ENCODE measurements around the gene PURA.

The PURA gene

DNA sequence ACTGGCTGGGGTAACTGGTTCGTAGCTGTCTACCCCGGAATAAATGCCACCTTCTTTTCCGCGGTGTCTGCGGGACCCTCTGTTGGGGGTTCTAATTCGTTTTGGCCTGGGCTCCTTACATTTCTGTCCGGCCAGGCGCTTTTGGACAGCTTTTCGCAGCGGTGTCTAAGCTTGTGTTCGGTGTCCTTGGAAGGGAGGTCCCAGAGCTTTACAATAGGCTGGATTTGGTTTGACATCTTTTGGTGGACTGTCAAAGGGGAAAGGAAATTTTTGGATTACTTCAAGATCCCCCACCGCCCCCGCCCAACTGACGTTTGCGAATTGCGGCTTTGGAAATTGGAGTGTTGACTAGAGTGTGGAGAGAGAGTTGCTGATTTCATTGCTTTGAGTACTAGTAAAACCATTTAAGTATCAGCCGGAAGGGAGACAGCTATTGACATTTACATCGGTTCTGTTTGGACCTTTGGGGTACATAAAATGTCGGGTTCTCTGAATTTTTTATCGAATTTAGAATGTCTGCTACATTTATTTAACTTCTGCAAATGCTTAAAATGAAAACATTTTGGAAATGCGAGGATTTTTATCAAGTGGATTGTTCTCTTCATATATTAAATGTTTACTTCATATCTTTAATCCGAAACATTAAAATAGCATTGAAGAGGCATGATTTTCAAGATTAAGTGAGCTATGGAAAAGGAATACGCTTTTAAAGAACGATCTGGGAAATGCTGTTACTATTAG lies 4.7 kb upstream of the PURA start (continued):
- TF ChIP-seq GLI2 (tag by site-specific recombination; IDR thresholded peaks at IDR 0.05; ENCODE audit: borderline replicate concordance, low read depth) (no peak), ZNF521 (tag by site-specific recombination; IDR thresholded peaks at IDR 0.05) (no peak), ZNF341 (tag by site-specific recombination; IDR thresholded peaks at IDR 0.05; ENCODE audit: low read depth) (no peak), ZBTB21 (tag by site-specific recombination; IDR thresholded peaks at IDR 0.05) (no peak), GFI1B (tag by site-specific recombination; IDR thresholded peaks at IDR 0.05) (0 out of 2 replicates have a peak, but pooled peaks have one; percentile 40), GLIS2 (tag by site-specific recombination; IDR thresholded peaks at IDR 0.05) (peak; percentile 13; the same call in 1 of the 2 replicates), ZNF560 (tag by site-specific recombination; IDR thresholded peaks at IDR 0.05; ENCODE audit: borderline replicate concordance) (no peak), ZBTB17 (tag by site-specific recombination; IDR thresholded peaks at IDR 0.05) (no peak), PBX3 (CRISPR knock-in tag; IDR thresholded peaks at IDR 0.05) (no peak), ZNF548 (tag by site-specific recombination; IDR thresholded peaks at IDR 0.05) (no peak), ZNF19 (tag by site-specific recombination; IDR thresholded peaks at IDR 0.05; ENCODE audit: low read depth) (no peak), ZNF623 (tag by site-specific recombination; IDR thresholded peaks at IDR 0.05) (no peak), ZNF114 (tag by site-specific recombination; IDR thresholded peaks at IDR 0.05) (no peak), ZNF335 (tag by site-specific recombination; conservative IDR thresholded peaks at IDR 0.05) (peak; percentile 97), ZNF416 (tag by site-specific recombination; IDR thresholded peaks at IDR 0.05) (no peak), REPIN1 (tag by site-specific recombination; IDR thresholded peaks at IDR 0.05; ENCODE audit: low read depth) (no peak), ZNF629 (tag by site-specific recombination; IDR thresholded peaks at IDR 0.05) (peak; percentile 34; the same call in 1 of the 2 replicates)
- TF ChIP-seq, protein P1, sequence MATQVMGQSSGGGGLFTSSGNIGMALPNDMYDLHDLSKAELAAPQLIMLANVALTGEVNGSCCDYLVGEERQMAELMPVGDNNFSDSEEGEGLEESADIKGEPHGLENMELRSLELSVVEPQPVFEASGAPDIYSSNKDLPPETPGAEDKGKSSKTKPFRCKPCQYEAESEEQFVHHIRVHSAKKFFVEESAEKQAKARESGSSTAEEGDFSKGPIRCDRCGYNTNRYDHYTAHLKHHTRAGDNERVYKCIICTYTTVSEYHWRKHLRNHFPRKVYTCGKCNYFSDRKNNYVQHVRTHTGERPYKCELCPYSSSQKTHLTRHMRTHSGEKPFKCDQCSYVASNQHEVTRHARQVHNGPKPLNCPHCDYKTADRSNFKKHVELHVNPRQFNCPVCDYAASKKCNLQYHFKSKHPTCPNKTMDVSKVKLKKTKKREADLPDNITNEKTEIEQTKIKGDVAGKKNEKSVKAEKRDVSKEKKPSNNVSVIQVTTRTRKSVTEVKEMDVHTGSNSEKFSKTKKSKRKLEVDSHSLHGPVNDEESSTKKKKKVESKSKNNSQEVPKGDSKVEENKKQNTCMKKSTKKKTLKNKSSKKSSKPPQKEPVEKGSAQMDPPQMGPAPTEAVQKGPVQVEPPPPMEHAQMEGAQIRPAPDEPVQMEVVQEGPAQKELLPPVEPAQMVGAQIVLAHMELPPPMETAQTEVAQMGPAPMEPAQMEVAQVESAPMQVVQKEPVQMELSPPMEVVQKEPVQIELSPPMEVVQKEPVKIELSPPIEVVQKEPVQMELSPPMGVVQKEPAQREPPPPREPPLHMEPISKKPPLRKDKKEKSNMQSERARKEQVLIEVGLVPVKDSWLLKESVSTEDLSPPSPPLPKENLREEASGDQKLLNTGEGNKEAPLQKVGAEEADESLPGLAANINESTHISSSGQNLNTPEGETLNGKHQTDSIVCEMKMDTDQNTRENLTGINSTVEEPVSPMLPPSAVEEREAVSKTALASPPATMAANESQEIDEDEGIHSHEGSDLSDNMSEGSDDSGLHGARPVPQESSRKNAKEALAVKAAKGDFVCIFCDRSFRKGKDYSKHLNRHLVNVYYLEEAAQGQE (tag by site-specific recombination; IDR thresholded peaks at IDR 0.05): 0 out of 2 replicates have a peak, but pooled peaks have one; percentile 11
- TF ChIP-seq, protein P2, sequence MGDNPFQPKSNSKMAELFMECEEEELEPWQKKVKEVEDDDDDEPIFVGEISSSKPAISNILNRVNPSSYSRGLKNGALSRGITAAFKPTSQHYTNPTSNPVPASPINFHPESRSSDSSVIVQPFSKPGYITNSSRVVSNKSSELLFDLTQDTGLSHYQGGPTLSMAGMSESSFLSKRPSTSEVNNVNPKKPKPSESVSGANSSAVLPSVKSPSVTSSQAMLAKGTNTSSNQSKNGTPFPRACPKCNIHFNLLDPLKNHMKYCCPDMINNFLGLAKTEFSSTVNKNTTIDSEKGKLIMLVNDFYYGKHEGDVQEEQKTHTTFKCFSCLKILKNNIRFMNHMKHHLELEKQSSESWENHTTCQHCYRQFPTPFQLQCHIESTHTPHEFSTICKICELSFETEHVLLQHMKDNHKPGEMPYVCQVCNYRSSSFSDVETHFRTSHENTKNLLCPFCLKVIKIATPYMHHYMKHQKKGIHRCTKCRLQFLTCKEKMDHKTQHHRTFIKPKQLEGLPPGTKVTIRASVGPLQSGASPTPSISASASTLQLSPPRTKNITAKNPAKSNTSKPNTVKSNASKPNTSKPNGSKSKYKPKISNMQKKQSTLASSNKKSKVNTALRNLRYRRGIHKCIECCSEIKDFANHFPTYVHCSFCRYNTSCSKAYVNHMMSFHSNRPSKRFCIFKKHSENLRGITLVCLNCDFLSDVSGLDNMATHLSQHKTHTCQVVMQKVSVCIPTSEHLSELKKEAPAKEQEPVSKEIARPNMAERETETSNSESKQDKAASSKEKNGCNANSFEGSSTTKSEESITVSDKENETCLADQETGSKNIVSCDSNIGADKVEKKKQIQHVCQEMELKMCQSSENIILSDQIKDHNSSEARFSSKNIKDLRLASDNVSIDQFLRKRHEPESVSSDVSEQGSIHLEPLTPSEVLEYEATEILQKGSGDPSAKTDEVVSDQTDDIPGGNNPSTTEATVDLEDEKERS (tag by site-specific recombination; IDR thresholded peaks at IDR 0.05): no peak
- TF ChIP-seq, protein P3, sequence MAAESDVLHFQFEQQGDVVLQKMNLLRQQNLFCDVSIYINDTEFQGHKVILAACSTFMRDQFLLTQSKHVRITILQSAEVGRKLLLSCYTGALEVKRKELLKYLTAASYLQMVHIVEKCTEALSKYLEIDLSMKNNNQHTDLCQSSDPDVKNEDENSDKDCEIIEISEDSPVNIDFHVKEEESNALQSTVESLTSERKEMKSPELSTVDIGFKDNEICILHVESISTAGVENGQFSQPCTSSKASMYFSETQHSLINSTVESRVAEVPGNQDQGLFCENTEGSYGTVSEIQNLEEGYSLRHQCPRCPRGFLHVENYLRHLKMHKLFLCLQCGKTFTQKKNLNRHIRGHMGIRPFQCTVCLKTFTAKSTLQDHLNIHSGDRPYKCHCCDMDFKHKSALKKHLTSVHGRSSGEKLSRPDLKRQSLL (tag by site-specific recombination; IDR thresholded peaks at IDR 0.05): no peak
- TF ChIP-seq, protein P4, sequence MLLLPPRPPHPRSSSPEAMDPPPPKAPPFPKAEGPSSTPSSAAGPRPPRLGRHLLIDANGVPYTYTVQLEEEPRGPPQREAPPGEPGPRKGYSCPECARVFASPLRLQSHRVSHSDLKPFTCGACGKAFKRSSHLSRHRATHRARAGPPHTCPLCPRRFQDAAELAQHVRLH (tag by site-specific recombination; IDR thresholded peaks at IDR 0.05): no peak
- TF ChIP-seq, protein P5, sequence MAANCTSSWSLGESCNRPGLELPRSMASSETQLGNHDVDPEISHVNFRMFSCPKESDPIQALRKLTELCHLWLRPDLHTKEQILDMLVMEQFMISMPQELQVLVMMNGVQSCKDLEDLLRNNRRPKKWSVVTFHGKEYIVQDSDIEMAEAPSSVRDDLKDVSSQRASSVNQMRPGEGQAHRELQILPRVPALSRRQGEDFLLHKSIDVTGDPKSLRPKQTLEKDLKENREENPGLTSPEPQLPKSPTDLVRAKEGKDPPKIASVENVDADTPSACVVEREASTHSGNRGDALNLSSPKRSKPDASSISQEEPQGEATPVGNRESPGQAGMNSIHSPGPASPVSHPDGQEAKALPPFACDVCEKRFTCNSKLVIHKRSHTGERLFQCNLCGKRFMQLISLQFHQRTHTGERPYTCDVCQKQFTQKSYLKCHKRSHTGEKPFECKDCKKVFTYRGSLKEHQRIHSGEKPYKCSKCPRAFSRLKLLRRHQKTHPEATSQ (tag by site-specific recombination; IDR thresholded peaks at IDR 0.05): no peak
- TF ChIP-seq, protein P6, sequence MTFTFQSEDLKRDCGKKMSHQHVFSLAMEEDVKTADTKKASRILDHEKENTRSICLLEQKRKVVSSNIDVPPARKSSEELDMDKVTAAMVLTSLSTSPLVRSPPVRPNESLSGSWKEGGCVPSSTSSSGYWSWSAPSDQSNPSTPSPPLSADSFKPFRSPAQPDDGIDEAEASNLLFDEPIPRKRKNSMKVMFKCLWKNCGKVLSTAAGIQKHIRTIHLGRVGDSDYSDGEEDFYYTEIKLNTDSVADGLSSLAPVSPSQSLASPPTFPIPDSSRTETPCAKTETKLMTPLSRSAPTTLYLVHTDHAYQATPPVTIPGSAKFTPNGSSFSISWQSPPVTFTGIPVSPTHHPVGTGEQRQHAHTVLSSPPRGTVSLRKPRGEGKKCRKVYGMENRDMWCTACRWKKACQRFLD (tag by site-specific recombination; IDR thresholded peaks at IDR 0.05): no peak
- TF ChIP-seq, protein P7, sequence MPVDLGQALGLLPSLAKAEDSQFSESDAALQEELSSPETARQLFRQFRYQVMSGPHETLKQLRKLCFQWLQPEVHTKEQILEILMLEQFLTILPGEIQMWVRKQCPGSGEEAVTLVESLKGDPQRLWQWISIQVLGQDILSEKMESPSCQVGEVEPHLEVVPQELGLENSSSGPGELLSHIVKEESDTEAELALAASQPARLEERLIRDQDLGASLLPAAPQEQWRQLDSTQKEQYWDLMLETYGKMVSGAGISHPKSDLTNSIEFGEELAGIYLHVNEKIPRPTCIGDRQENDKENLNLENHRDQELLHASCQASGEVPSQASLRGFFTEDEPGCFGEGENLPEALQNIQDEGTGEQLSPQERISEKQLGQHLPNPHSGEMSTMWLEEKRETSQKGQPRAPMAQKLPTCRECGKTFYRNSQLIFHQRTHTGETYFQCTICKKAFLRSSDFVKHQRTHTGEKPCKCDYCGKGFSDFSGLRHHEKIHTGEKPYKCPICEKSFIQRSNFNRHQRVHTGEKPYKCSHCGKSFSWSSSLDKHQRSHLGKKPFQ (tag by site-specific recombination; IDR thresholded peaks at IDR 0.05): no peak
